ENCODE measurements around the gene TIMM50. TPM values are rescaled to one million over a fixed set of nuclear protein-coding genes. Genes with fewer than 3 reads are reported as not detected.

TIMM50 gene
- total RNA-seq, 4 donors from 2014 or later: 66.9 to 97.6 (median 85.6) TPM

DNA sequence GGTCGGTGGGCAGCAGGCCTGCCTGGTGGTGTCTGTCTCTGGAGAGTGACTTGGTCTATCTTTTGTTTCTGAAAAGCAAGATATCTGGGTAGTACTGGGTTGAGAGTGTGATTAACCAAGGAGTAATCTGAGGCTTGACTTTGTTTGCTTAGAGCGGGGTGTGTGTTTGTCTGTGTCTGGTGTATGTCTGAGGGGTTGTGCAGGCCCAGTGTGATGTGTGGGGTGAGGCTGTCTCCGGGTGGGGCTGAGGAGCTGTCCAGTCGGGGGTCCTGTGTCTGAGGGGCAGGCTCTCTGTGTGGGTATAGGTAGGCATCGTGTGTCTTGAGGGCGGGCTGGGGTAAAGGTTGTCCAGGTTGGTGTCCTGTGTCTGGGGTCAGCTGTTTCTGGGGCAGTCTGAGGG is 11.1 kb upstream of the TIMM50 start:
- no peaks in the 10 kb centered on the region for H3K27me3 ChIP-seq
- peaks cover 5 to 100% of the 10 kb centered on the region in 2 donors for H3K36me3 ChIP-seq
- in situ Hi-C loops (cut with MboI; ENCODE audit: low sequenced_read_pairs in 4 of 4) (no loop called here), intact Hi-C loops (cut with DNase I; ENCODE audit: low total_unique reads) (no loop called here)
- no peak for ATAC-seq
- H3K9me3 ChIP-seq: no peaks in the 10 kb centered on the region
- TF ChIP-seq, protein P1, sequence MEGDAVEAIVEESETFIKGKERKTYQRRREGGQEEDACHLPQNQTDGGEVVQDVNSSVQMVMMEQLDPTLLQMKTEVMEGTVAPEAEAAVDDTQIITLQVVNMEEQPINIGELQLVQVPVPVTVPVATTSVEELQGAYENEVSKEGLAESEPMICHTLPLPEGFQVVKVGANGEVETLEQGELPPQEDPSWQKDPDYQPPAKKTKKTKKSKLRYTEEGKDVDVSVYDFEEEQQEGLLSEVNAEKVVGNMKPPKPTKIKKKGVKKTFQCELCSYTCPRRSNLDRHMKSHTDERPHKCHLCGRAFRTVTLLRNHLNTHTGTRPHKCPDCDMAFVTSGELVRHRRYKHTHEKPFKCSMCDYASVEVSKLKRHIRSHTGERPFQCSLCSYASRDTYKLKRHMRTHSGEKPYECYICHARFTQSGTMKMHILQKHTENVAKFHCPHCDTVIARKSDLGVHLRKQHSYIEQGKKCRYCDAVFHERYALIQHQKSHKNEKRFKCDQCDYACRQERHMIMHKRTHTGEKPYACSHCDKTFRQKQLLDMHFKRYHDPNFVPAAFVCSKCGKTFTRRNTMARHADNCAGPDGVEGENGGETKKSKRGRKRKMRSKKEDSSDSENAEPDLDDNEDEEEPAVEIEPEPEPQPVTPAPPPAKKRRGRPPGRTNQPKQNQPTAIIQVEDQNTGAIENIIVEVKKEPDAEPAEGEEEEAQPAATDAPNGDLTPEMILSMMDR (IDR thresholded peaks at IDR 0.05 in 4 of 5, conservative IDR thresholded peaks at IDR 0.05 in 1 of 5): no peak
- TF ChIP-seq POLR2A (IDR thresholded peaks at IDR 0.05): no peak
- no peak overlapping the region for H3K27ac ChIP-seq
- no peak for DNase-seq
- H3K4me3 ChIP-seq: no peak overlapping the region
- H3K4me1 ChIP-seq: no peaks in the 10 kb centered on the region

DNA sequence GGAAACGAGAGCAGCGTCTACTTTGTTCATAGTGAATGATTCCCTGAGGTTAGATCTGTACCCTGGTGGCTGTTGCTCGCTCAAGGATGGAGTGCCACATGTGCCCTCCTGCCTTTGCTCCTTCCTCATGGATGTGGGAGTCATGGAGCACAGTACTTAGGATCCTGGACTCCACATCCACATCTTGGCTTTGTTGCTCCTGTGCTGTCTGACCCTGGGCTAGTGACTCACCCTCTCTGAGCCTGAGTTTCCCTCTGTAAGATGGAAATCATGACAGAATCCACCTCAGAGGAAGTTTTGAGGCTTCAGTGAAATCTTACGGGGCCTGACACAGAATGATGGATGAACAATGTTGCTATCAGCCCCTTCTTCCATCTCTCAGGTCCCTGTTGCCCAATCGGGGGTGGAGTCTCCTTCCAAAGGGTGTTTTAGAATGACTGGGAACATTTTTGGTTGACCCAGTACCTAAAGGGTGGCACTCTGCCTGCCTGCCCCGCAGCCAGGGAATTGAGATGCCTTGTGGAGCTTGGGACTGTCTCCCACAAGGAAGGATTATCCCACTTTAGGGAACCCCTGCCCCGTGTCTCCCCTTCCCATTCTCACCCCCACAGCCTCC is 9.8 kb upstream of the TIMM50 start:
- H3K27me3 ChIP-seq: no peaks in the 10 kb centered on the region
- no peaks in the 10 kb centered on the region for H3K9me3 ChIP-seq
- no peak for DNase-seq
- no peak overlapping the region for H3K4me3 ChIP-seq
- intact Hi-C loops (cut with DNase I; ENCODE audit: low total_unique reads) (no loop called here), in situ Hi-C loops (cut with MboI; ENCODE audit: low sequenced_read_pairs in 4 of 4) (no loop called here)
- H3K4me1 ChIP-seq: no peaks in the 10 kb centered on the region
- H3K36me3 ChIP-seq: peaks cover 0 to 97% of the 10 kb centered on the region in 2 donors
- TF ChIP-seq, protein P1 (IDR thresholded peaks at IDR 0.05 in 4 of 5, conservative IDR thresholded peaks at IDR 0.05 in 1 of 5): no peak
- no peak for TF ChIP-seq POLR2A (IDR thresholded peaks at IDR 0.05)
- no peak overlapping the region for H3K27ac ChIP-seq
- ATAC-seq: no peak

DNA sequence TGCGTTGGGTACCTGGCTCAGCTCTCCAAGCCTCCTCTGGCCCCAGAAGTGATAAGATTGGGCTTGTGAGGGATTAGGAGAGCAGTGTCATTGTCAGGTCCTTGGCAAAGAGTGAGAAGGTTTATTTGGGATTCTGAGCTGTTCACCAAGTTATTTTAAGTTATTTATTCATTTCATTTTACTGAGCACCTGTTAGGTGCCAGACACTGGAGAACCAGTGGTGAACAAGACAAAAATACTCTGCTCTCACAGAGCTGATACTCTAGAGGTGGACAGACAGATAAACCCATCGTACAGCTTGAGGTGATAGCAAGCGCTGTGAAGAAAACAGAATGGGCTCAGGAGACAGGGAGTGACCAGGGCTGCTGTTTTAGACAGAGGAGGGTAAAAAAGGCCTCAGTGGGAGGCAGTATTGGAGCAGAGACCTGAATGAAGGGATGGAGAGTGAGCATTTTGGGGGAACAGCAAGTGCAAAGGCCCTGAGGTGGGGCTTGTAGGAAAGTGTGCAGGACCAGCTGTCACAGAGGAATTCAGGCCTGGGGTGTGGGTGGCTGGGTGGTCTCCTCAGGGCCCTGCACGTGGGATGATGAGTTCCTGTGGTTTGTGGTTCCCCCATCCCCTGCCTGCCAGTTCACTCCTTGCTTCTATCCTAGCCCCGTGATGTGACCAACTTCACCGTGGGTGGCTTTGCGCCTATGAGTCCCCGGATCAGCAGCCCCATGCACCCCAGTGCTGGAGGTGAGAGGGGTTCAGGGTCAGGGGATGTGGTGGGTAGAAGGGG is 8.7 kb upstream of the TIMM50 start:
- intact Hi-C loops (cut with DNase I; ENCODE audit: low total_unique reads) (no loop called here), in situ Hi-C loops (cut with MboI; ENCODE audit: low sequenced_read_pairs in 4 of 4) (no loop called here)
- peaks cover 0 to 91% of the 10 kb centered on the region in 2 donors for H3K36me3 ChIP-seq
- DNase-seq (no peak), ATAC-seq (no peak)
- no peaks in the 10 kb centered on the region for H3K27me3 ChIP-seq
- H3K27ac ChIP-seq: no peak overlapping the region
- H3K4me1 ChIP-seq: no peaks in the 10 kb centered on the region
- H3K9me3 ChIP-seq: no peaks in the 10 kb centered on the region
- H3K4me3 ChIP-seq: no peak overlapping the region
- no peak for TF ChIP-seq POLR2A (IDR thresholded peaks at IDR 0.05)
- TF ChIP-seq, protein P1 (IDR thresholded peaks at IDR 0.05 in 4 of 5, conservative IDR thresholded peaks at IDR 0.05 in 1 of 5): no peak

DNA sequence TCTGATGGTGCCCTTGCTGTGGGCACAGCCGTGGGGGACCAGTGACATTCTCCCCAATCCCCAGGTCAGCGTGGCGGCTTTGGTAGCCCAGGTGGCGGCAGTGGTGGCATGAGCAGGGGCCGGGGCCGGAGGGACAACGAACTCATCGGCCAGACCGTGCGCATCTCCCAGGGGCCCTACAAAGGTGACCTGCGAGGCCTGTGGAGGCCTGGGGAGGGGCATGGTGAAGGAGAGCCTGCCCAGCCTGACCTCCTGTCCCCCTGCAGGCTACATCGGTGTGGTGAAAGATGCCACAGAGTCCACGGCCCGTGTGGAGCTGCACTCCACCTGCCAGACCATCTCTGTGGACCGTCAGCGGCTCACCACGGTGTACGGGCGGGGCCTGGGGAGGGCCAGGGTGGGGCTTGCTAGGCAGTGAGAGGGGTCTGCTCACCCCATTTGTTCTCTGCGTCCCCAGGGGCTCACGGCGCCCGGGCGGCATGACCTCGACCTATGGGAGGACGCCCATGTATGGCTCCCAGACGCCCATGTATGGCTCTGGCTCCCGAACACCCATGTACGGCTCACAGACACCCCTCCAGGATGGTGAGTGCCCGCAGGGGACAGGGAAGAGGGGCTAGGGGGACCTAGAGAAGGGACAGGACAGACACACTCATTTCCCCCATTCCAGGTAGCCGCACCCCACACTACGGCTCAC is 7.7 kb upstream of the TIMM50 start:
- H3K36me3 ChIP-seq: peaks cover 0 to 81% of the 10 kb centered on the region in 2 donors
- TF ChIP-seq, protein P1 (IDR thresholded peaks at IDR 0.05 in 4 of 5, conservative IDR thresholded peaks at IDR 0.05 in 1 of 5): no peak
- TF ChIP-seq POLR2A (IDR thresholded peaks at IDR 0.05): no peak

More for the DNA sequence above, 7.7 kb upstream of the TIMM50 start:
- Histone ChIP-seq H3K27me3 (no peaks in the 10 kb centered on the region), H3K27ac (no peak overlapping the region), H3K4me1 (no peaks in the 10 kb centered on the region), H3K9me3 (no peaks in the 10 kb centered on the region), H3K4me3 (no peak overlapping the region)
- ATAC-seq (no peak), DNase-seq (no peak)
- in situ Hi-C loops (cut with MboI; ENCODE audit: low sequenced_read_pairs in 4 of 4): no loop called here
- intact Hi-C loops (cut with DNase I; ENCODE audit: low total_unique reads): no loop called here

All from gastrocnemius medialis (tissue), 4 donors.